Stimulated activated CD4-positive, alpha-beta T cell treated with anti-CD3 and anti-CD28 coated beads, Interleukin-15, amount 100 ng/mL, for 48 hours (primary cell): Measurements from ENCODE around the gene KRTAP10-7.
"Not testable (repeated sequence)": the region's sequence is repeated elsewhere in the genome, so short reads cannot be mapped to it uniquely, and the experiment has no call there.

Experiments
- DNase-seq, 2 donors: peaks; one replicate each; pipeline ENCODE4 v3.0.0-alpha.2; 2020; ENCODE audit warnings: low read depth in 2 of 2

The KRTAP10-7 gene

GRCh38 chr21:44571844-44572782 lies 28.3 kb upstream of the KRTAP10-7 start:
- no peak for DNase-seq

- no peak for DNase-seq
Measured at GRCh38 chr21:44572959-44573583, 27.3 kb upstream of the KRTAP10-7 start.

- DNase-seq: not testable (repeated sequence)
Measured at GRCh38 chr21:44573630-44574456, 26.6 kb upstream of the KRTAP10-7 start, which contains the start of gene KRTAP10-4. TSS of gene KRTAP10-4 (plus strand) at chr21:44573729. CDS start at chr21:44573759, 30 bp downstream.

GRCh38 chr21:44574457-44575306 lies 25.7 kb upstream of the KRTAP10-7 start:
- DNase-seq: no peak

GRCh38 chr21:44575307-44576024 lies 24.9 kb upstream of the KRTAP10-7 start:
- DNase-seq: no peak

GRCh38 chr21:44576025-44576420 lies 24.4 kb upstream of the KRTAP10-7 start:
- DNase-seq: no peak

- DNase-seq: no peak
Measured at GRCh38 chr21:44578371-44579055, 21.9 kb upstream of the KRTAP10-7 start.

GRCh38 chr21:44579056-44579832 lies 21.2 kb upstream of the KRTAP10-7 start:
- DNase-seq: no peak

- DNase-seq: no peak
Measured at GRCh38 chr21:44579833-44580144, 20.6 kb upstream of the KRTAP10-7 start.

GRCh38 chr21:44580231-44580821 lies 20.1 kb upstream of the KRTAP10-7 start, which contains the start of gene KRTAP10-5:
TSS of gene KRTAP10-5 (minus strand) at chr21:44580604. CDS start at chr21:44580578, 26 bp downstream.
- not testable (repeated sequence) for DNase-seq

- DNase-seq: no peak
Measured at GRCh38 chr21:44581158-44581557, 19.2 kb upstream of the KRTAP10-7 start.

- no peak for DNase-seq
Measured at GRCh38 chr21:44582055-44582454, 18.3 kb upstream of the KRTAP10-7 start.

- no peak for DNase-seq
Measured at GRCh38 chr21:44583089-44583799, 17.2 kb upstream of the KRTAP10-7 start.

- no peak for DNase-seq
Measured at GRCh38 chr21:44583800-44584147, 16.6 kb upstream of the KRTAP10-7 start.

- no peak for DNase-seq
Measured at GRCh38 chr21:44585892-44586291, 14.5 kb upstream of the KRTAP10-7 start.

- DNase-seq: no peak
Measured at GRCh38 chr21:44589094-44589493, 11.3 kb upstream of the KRTAP10-7 start.

GRCh38 chr21:44589586-44590305 lies 10.7 kb upstream of the KRTAP10-7 start:
- no peak for DNase-seq
